HEK293 (cell line): ENCODE measurements around the gene ATP2A3.

Source experiments
- CTCF ChIA-PET: fragments of 350-600 bp; formaldehyde crosslinking; extraction: SDS; loops from one replicate; lab custom pipeline; 2021; ENCODE audit warnings: antibody characterized with exemption; lab: Yijun Ruan, JAX
- POLR2A ChIA-PET: fragments of 300-600 bp; formaldehyde crosslinking; extraction: SDS; loops from one replicate; lab custom pipeline; 2020; ENCODE audit warnings: antibody characterized with exemption, inconsistent platforms; lab: Yijun Ruan, JAX
- H3K27ac ChIP-seq: fragments of 200-500 bp; sonication (Bioruptor generic); 2 replicates; pipeline ENCODE4 v1.5.1; 2014; ENCODE audit warnings: low read depth, low read length, control low read depth, inconsistent platforms; ENCODE audit errors: extremely low read depth
- H3K36me3 ChIP-seq, 2 experiments: fragments of 200-500 bp in 1 of 2; sonication (Bioruptor generic) in 1 of 2; 1 replicate in 1 of 2; 2 replicates in 1 of 2; pipeline ENCODE4 v1.5.1; 2014 to 2017; ENCODE audit warnings: inconsistent platforms in 2 of 2, low read length in 2 of 2; ENCODE audit not compliant: control insufficient read depth in 2 of 2, insufficient read depth in 1 of 2
- H3K4me1 ChIP-seq: fragments of 200-500 bp; sonication (Bioruptor generic); 2 replicates; pipeline ENCODE4 v1.5.1; 2014; ENCODE audit warnings: mild to moderate bottlenecking, low read length, inconsistent platforms; ENCODE audit not compliant: control insufficient read depth, insufficient read depth
- H3K4me3 ChIP-seq: 2 replicates; pipeline ENCODE4 v1.5.1; 2011; ENCODE audit warnings: low read depth, mild to moderate bottlenecking, control low read depth, low read length, moderate library complexity
- H3K9me3 ChIP-seq: fragments of 200-500 bp; sonication (Bioruptor generic); 2 replicates; pipeline ENCODE4 v1.5.1; 2014; ENCODE audit warnings: low read depth, low read length, inconsistent platforms; ENCODE audit not compliant: control insufficient read depth, insufficient read depth
- KLF1 ChIP-seq: fragments of 450-650 bp; formaldehyde crosslinking; IDR thresholded peaks from 2 replicates; pipeline ENCODE4 v1.5.1; 2016; ENCODE audit warnings: missing biosample characterization, missing genetic modification characterization
- SP7 ChIP-seq: fragments of 450-650 bp; formaldehyde crosslinking; IDR thresholded peaks from 2 replicates; pipeline ENCODE4 v1.5.1; 2016; ENCODE audit warnings: missing biosample characterization, missing genetic modification characterization
- ZBTB17 ChIP-seq: fragments of 450-650 bp; formaldehyde crosslinking; IDR thresholded peaks from 2 replicates; pipeline ENCODE4 v1.5.1; 2016; ENCODE audit warnings: missing biosample characterization, missing genetic modification characterization
- ZBTB21 ChIP-seq: fragments of 450-650 bp; formaldehyde crosslinking; IDR thresholded peaks from 2 replicates; pipeline ENCODE4 v1.5.1; 2017; ENCODE audit warnings: missing biosample characterization, missing genetic modification characterization
- ZFHX2 ChIP-seq: fragments of 450-650 bp; formaldehyde crosslinking; conservative IDR thresholded peaks from 2 replicates; pipeline ENCODE4 v1.5.1; 2016; ENCODE audit warnings: missing biosample characterization, missing genetic modification characterization
- ZFP41 ChIP-seq: fragments of 450-650 bp; formaldehyde crosslinking; IDR thresholded peaks from 2 replicates; pipeline ENCODE4 v1.5.1; 2016; ENCODE audit warnings: missing biosample characterization, missing genetic modification characterization, borderline replicate concordance
- ZNF133 ChIP-seq: fragments of 450-650 bp; formaldehyde crosslinking; IDR thresholded peaks from 2 replicates; pipeline ENCODE4 v1.5.1; 2016; ENCODE audit warnings: missing biosample characterization, missing genetic modification characterization
- ZNF19 ChIP-seq: fragments of 450-650 bp; formaldehyde crosslinking; IDR thresholded peaks from 2 replicates; pipeline ENCODE4; 2016; ENCODE audit warnings: missing biosample characterization, missing genetic modification characterization, low read depth
- ZNF2 ChIP-seq: fragments of 450-650 bp; formaldehyde crosslinking; IDR thresholded peaks from 2 replicates; pipeline ENCODE4 v1.5.1; 2016; ENCODE audit warnings: missing biosample characterization, missing genetic modification characterization
- ZNF214 ChIP-seq: fragments of 450-650 bp; formaldehyde crosslinking; IDR thresholded peaks from 2 replicates; pipeline ENCODE4 v1.5.1; 2017; ENCODE audit warnings: missing biosample characterization, mild to moderate bottlenecking, missing genetic modification characterization, borderline replicate concordance
- ZNF335 ChIP-seq: fragments of 450-650 bp; formaldehyde crosslinking; conservative IDR thresholded peaks from 2 replicates; pipeline ENCODE4 v1.5.1; 2016; ENCODE audit warnings: missing biosample characterization, missing genetic modification characterization
- ZNF366 ChIP-seq: fragments of 450-650 bp; formaldehyde crosslinking; conservative IDR thresholded peaks from 2 replicates; pipeline ENCODE4 v1.5.1; 2016; ENCODE audit warnings: missing biosample characterization, missing genetic modification characterization
- ZNF544 ChIP-seq: fragments of 450-650 bp; formaldehyde crosslinking; IDR thresholded peaks from 2 replicates; pipeline ENCODE4 v1.5.0; 2017; ENCODE audit warnings: missing biosample characterization, missing genetic modification characterization
- ZNF548 ChIP-seq: fragments of 450-650 bp; formaldehyde crosslinking; IDR thresholded peaks from 2 replicates; pipeline ENCODE4 v1.5.1; 2016; ENCODE audit warnings: missing biosample characterization, missing genetic modification characterization
- ZNF747 ChIP-seq: fragments of 450-650 bp; formaldehyde crosslinking; IDR thresholded peaks from 2 replicates; pipeline ENCODE4 v1.5.1; 2016; ENCODE audit warnings: missing biosample characterization, missing genetic modification characterization
- ZNF830 ChIP-seq: fragments of 450-650 bp; IDR thresholded peaks from 2 replicates; pipeline ENCODE4 v1.5.0; 2018; ENCODE audit warnings: missing biosample characterization, missing genetic modification characterization, low read depth, mild to moderate bottlenecking, moderate library complexity
- TF ChIP-seq, protein P1 (sequence below): fragments of 450-650 bp; formaldehyde crosslinking; IDR thresholded peaks from 2 replicates; pipeline ENCODE4 v1.5.1; 2016; ENCODE audit warnings: missing biosample characterization, missing genetic modification characterization
- TF ChIP-seq, protein P2 (sequence below): fragments of 450-650 bp; formaldehyde crosslinking; IDR thresholded peaks from 2 replicates; pipeline ENCODE4 v1.5.1; 2017; ENCODE audit warnings: missing biosample characterization, mild to moderate bottlenecking, missing genetic modification characterization, moderate library complexity
- TF ChIP-seq, protein P3 (sequence below): fragments of 450-650 bp; formaldehyde crosslinking; IDR thresholded peaks from 2 replicates; pipeline ENCODE4 v1.5.1; 2016; ENCODE audit warnings: missing biosample characterization, missing genetic modification characterization
- TF ChIP-seq, protein P4 (sequence below): fragments of 450-650 bp; formaldehyde crosslinking; IDR thresholded peaks from 2 replicates; pipeline ENCODE4 v1.5.1; 2016; ENCODE audit warnings: missing biosample characterization, missing genetic modification characterization

ATP2A3 gene

DNA sequence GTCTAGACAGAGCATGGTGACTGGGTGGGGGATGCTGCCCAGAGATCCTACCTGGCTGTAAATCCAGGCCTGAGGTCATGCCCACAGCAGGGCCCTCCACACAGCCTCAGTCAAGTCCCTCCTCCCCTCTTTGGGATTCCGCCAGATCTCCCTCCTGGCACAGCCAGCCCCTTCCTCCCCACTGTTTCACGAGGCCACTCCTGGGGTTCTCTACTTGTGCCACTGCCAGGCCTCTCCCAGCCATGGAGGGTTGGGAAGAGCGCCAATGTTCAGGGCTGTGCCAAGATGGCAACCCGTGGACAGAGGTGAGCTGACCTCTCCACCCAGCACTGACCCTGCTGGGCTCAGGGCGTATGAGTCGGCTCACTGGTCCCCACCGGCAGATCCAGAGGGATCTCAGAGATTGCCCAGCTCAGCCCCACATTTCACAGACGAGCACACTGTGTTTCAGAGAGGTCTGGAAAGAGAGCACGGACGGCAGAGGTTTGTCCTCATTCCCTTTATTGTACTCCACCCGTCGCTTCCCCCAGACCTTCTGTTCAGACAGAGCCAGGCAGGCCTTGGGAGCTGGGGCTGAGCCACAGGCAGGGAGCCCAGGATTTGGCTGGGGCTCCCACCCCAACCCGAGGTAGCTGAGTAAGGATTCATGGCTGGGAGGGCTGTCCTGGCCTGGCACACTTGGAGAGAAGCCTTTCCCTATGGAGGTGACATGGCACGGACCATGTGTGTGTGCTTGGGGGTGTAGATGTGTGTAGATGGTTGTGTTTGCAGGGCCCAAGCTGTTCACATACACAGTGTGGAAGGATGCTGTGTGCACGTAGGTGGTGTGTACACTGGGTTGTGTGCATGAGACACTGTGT is 67.9 kb downstream of the ATP2A3 start (continued):
- TF ChIP-seq ZBTB21 (tag by site-specific recombination) (no peak), ZNF366 (tag by site-specific recombination) (no peak), ZNF2 (tag by site-specific recombination) (no peak), ZNF133 (tag by site-specific recombination) (no peak), ZNF19 (no peak)
- TF ChIP-seq, protein P1, sequence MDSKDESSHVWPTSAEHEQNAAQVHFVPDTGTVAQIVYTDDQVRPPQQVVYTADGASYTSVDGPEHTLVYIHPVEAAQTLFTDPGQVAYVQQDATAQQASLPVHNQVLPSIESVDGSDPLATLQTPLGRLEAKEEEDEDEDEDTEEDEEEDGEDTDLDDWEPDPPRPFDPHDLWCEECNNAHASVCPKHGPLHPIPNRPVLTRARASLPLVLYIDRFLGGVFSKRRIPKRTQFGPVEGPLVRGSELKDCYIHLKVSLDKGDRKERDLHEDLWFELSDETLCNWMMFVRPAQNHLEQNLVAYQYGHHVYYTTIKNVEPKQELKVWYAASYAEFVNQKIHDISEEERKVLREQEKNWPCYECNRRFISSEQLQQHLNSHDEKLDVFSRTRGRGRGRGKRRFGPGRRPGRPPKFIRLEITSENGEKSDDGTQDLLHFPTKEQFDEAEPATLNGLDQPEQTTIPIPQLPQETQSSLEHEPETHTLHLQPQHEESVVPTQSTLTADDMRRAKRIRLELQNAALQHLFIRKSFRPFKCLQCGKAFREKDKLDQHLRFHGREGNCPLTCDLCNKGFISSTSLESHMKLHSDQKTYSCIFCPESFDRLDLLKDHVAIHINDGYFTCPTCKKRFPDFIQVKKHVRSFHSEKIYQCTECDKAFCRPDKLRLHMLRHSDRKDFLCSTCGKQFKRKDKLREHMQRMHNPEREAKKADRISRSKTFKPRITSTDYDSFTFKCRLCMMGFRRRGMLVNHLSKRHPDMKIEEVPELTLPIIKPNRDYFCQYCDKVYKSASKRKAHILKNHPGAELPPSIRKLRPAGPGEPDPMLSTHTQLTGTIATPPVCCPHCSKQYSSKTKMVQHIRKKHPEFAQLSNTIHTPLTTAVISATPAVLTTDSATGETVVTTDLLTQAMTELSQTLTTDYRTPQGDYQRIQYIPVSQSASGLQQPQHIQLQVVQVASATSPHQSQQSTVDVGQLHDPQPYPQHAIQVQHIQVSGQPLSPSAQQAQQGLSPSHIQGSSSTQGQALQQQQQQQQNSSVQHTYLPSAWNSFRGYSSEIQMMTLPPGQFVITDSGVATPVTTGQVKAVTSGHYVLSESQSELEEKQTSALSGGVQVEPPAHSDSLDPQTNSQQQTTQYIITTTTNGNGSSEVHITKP (tag by site-specific recombination), result peak; percentile 92

DNA sequence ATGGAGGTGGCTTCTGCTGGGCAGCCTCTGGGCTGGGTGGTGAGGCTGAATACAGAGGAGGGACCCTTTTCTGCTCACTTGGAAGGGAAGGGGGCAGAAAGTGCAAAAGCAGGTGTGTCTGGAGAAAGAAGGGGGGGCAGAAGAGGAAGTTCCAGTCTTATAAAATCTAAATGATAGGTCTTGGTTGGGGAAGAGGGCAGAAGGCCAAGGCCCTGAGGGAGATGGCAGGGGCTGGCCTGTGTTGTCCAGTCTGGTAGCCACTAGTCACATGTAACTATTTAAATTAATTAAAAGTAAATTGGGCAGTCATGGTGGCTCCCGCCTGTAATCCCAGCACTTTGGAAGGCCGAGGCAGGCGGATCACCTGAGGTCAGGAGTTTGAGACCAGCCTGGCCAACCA is 68.9 kb downstream of the ATP2A3 start:
- H3K36me3 ChIP-seq, result no peaks in the 10 kb centered on the region
- TF ChIP-seq ZNF747 (tag by site-specific recombination) (no peak), SP7 (tag by site-specific recombination) (0 out of 2 replicates have a peak, but pooled peaks have one; percentile 22), KLF1 (tag by site-specific recombination) (0 out of 2 replicates have a peak, but pooled peaks have one; percentile 4)
- TF ChIP-seq, protein P2, sequence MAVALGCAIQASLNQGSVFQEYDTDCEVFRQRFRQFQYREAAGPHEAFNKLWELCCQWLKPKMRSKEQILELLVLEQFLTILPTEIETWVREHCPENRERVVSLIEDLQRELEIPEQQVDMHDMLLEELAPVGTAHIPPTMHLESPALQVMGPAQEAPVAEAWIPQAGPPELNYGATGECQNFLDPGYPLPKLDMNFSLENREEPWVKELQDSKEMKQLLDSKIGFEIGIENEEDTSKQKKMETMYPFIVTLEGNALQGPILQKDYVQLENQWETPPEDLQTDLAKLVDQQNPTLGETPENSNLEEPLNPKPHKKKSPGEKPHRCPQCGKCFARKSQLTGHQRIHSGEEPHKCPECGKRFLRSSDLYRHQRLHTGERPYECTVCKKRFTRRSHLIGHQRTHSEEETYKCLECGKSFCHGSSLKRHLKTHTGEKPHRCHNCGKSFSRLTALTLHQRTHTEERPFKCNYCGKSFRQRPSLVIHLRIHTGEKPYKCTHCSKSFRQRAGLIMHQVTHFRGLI, result no peak
- peaks cover 19% of the 10 kb centered on the region for H3K4me1 ChIP-seq
- H3K9me3 ChIP-seq, result no peaks in the 10 kb centered on the region
- CTCF ChIA-PET, result interaction anchor here (0.7 to 3.2 kb wide), 4 partner anchors 18 to 127 kb away, joined by 3 to 20 read pairs (median 11); partner anchors contain the start of gene NCBP3
- POLR2A ChIA-PET, result interaction anchor here (0.6 to 0.7 kb wide), 2 partner anchors 248 to 1895 kb away, joined by 4 to 5 read pairs; no protein-coding TSS in a partner anchor
- H3K27ac ChIP-seq, result no peak overlapping the region
- H3K4me3 ChIP-seq, result no peak overlapping the region

DNA sequence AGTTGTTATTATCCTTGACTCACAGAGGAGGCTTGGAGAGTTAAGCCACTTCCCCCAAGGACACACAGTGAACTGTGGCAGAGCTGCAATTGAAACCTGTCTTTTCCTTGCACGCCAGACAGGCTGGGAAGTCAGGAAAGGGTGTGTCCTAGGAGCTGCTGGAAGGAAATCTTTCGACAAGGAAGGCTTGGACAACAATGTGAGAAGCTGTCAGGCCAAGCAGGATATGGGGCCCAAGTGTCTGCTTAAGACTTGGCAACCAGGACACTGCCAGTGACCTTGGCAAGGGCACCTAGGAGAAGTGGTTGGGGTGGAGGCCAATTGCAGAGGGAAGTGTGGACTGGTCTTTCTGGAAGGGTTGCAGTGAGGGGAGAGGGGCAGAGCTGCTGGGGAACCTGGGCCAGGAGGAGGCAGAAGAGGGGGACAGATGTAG is 69.3 kb downstream of the ATP2A3 start:
- ChIA-PET POLR2A (interaction anchor here (0.6 to 2.6 kb wide), 5 partner anchors 8 to 1894 kb away, joined by 3 to 13 read pairs (median 4); partner anchors contain the start of gene NCBP3), CTCF (interaction anchor here (0.6 to 3.2 kb wide), 8 partner anchors 12 to 128 kb away, joined by 3 to 20 read pairs (median 3); partner anchors contain the start of gene NCBP3)
- Histone ChIP-seq H3K4me3 (no peak overlapping the region), H3K27ac (no peak overlapping the region), H3K4me1 (peaks cover 23% of the 10 kb centered on the region), H3K36me3 (no peaks in the 10 kb centered on the region), H3K9me3 (no peaks in the 10 kb centered on the region)
- TF ChIP-seq ZBTB17 (tag by site-specific recombination), result no peak
- no peak for TF ChIP-seq ZNF214
- no peak for TF ChIP-seq ZFP41 (tag by site-specific recombination)
- TF ChIP-seq ZNF548, result no peak
- TF ChIP-seq ZNF544, result no peak
- TF ChIP-seq KLF1 (tag by site-specific recombination), result 0 out of 2 replicates have a peak, but pooled peaks have one; percentile 4
- TF ChIP-seq, protein P3, sequence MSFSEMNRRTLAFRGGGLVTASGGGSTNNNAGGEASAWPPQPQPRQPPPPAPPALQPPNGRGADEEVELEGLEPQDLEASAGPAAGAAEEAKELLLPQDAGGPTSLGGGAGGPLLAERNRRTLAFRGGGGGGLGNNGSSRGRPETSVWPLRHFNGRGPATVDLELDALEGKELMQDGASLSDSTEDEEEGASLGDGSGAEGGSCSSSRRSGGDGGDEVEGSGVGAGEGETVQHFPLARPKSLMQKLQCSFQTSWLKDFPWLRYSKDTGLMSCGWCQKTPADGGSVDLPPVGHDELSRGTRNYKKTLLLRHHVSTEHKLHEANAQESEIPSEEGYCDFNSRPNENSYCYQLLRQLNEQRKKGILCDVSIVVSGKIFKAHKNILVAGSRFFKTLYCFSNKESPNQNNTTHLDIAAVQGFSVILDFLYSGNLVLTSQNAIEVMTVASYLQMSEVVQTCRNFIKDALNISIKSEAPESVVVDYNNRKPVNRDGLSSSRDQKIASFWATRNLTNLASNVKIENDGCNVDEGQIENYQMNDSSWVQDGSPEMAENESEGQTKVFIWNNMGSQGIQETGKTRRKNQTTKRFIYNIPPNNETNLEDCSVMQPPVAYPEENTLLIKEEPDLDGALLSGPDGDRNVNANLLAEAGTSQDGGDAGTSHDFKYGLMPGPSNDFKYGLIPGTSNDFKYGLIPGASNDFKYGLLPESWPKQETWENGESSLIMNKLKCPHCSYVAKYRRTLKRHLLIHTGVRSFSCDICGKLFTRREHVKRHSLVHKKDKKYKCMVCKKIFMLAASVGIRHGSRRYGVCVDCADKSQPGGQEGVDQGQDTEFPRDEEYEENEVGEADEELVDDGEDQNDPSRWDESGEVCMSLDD (tag by site-specific recombination), result no peak
- TF ChIP-seq ZFHX2, result no peak
- no peak for TF ChIP-seq ZNF830 (tag by site-specific recombination)
- peak; percentile 43; the same call in 1 of the 2 replicates for TF ChIP-seq ZNF335
- TF ChIP-seq, protein P4, sequence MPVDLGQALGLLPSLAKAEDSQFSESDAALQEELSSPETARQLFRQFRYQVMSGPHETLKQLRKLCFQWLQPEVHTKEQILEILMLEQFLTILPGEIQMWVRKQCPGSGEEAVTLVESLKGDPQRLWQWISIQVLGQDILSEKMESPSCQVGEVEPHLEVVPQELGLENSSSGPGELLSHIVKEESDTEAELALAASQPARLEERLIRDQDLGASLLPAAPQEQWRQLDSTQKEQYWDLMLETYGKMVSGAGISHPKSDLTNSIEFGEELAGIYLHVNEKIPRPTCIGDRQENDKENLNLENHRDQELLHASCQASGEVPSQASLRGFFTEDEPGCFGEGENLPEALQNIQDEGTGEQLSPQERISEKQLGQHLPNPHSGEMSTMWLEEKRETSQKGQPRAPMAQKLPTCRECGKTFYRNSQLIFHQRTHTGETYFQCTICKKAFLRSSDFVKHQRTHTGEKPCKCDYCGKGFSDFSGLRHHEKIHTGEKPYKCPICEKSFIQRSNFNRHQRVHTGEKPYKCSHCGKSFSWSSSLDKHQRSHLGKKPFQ, result no peak
